Endothelial cell (in vitro differentiated cells): ENCODE measurements around the gene PHF2. TPM values are rescaled to one million over a fixed set of nuclear protein-coding genes. Genes with fewer than 3 reads are reported as not detected.

Experiments used
- DNase-seq: peaks from one replicate; pipeline ENCODE4 v3.0.0; 2021; ENCODE audit warnings: low spot score
- H3K27ac Mint-ChIP-seq: one replicate; pipeline ENCODE4 v1.8.0; 2021; ENCODE audit warnings: mixed read lengths, inconsistent platforms; ENCODE audit not compliant: unreplicated experiment
- H3K27me3 Mint-ChIP-seq: one replicate; pipeline ENCODE4 v1.8.0; 2021; ENCODE audit warnings: mild to moderate bottlenecking, moderate library complexity, mixed read lengths, inconsistent platforms; ENCODE audit not compliant: unreplicated experiment
- H3K36me3 Mint-ChIP-seq: one replicate; pipeline ENCODE4 v1.8.0; 2021; ENCODE audit warnings: mild to moderate bottlenecking, low read depth, mixed read lengths, inconsistent platforms; ENCODE audit not compliant: unreplicated experiment
- H3K4me1 Mint-ChIP-seq: one replicate; pipeline ENCODE4 v1.8.0; 2021; ENCODE audit warnings: mild to moderate bottlenecking, mixed read lengths, inconsistent platforms; ENCODE audit not compliant: unreplicated experiment
- H3K4me3 Mint-ChIP-seq: one replicate; pipeline ENCODE4 v1.8.0; 2021; ENCODE audit warnings: mild to moderate bottlenecking, mixed read lengths, inconsistent platforms; ENCODE audit not compliant: unreplicated experiment
- H3K9me3 Mint-ChIP-seq: one replicate; pipeline ENCODE4 v1.8.0; 2021; ENCODE audit warnings: mixed read lengths, inconsistent platforms; ENCODE audit not compliant: unreplicated experiment
- total RNA-seq: library from RNA; stranded (reverse); fragmentation: NEBNext Ultra II Directional; extraction: Animal tissue kit (Norgen Biotek cat#: 25700); gene quantifications from one replicate; pipeline ENCODE4 v1.2.1, GENCODE V29; 2021; ENCODE audit not compliant: unreplicated experiment
- TF ChIP-seq, protein P1 (sequence below): fragments of 200-600 bp; sonication (generic); IDR thresholded peaks from one replicate; pipeline ENCODE4 v1.5.0; 2021; ENCODE audit warnings: antibody characterized with exemption; ENCODE audit not compliant: unreplicated experiment

Gene PHF2
- total RNA-seq, 1 donor from 2014 or later: 20.9 TPM

GRCh38 chr9:93702261-93702660, 125.9 kb downstream of the PHF2 start:
- DNase-seq: no peak
- TF ChIP-seq, protein P1, sequence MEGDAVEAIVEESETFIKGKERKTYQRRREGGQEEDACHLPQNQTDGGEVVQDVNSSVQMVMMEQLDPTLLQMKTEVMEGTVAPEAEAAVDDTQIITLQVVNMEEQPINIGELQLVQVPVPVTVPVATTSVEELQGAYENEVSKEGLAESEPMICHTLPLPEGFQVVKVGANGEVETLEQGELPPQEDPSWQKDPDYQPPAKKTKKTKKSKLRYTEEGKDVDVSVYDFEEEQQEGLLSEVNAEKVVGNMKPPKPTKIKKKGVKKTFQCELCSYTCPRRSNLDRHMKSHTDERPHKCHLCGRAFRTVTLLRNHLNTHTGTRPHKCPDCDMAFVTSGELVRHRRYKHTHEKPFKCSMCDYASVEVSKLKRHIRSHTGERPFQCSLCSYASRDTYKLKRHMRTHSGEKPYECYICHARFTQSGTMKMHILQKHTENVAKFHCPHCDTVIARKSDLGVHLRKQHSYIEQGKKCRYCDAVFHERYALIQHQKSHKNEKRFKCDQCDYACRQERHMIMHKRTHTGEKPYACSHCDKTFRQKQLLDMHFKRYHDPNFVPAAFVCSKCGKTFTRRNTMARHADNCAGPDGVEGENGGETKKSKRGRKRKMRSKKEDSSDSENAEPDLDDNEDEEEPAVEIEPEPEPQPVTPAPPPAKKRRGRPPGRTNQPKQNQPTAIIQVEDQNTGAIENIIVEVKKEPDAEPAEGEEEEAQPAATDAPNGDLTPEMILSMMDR: no peak
- H3K36me3 Mint-ChIP-seq: peaks cover 7% of the 10 kb centered on the region
- no peak overlapping the region for H3K4me3 Mint-ChIP-seq
- H3K4me1 Mint-ChIP-seq: no peaks in the 10 kb centered on the region
- H3K9me3 Mint-ChIP-seq: peaks cover 4% of the 10 kb centered on the region
- no peak overlapping the region for H3K27ac Mint-ChIP-seq
- no peaks in the 10 kb centered on the region for H3K27me3 Mint-ChIP-seq

- Mint-ChIP-seq H3K9me3 (no peaks in the 10 kb centered on the region), H3K27ac (no peak overlapping the region), H3K4me3 (no peak overlapping the region), H3K27me3 (no peaks in the 10 kb centered on the region), H3K4me1 (no peaks in the 10 kb centered on the region), H3K36me3 (peaks cover 4% of the 10 kb centered on the region)
- DNase-seq: no peak
- TF ChIP-seq, protein P1: no peak
Measured at GRCh38 chr9:93708289-93708986, 132.1 kb downstream of the PHF2 start.

- TF ChIP-seq, protein P1: no peak
- Mint-ChIP-seq H3K4me1 (no peaks in the 10 kb centered on the region), H3K4me3 (no peak overlapping the region), H3K27ac (no peak overlapping the region), H3K36me3 (peaks cover 3% of the 10 kb centered on the region), H3K9me3 (no peaks in the 10 kb centered on the region), H3K27me3 (no peaks in the 10 kb centered on the region)
- DNase-seq: no peak
Measured at GRCh38 chr9:93708987-93709302, 132.6 kb downstream of the PHF2 start.

DNA sequence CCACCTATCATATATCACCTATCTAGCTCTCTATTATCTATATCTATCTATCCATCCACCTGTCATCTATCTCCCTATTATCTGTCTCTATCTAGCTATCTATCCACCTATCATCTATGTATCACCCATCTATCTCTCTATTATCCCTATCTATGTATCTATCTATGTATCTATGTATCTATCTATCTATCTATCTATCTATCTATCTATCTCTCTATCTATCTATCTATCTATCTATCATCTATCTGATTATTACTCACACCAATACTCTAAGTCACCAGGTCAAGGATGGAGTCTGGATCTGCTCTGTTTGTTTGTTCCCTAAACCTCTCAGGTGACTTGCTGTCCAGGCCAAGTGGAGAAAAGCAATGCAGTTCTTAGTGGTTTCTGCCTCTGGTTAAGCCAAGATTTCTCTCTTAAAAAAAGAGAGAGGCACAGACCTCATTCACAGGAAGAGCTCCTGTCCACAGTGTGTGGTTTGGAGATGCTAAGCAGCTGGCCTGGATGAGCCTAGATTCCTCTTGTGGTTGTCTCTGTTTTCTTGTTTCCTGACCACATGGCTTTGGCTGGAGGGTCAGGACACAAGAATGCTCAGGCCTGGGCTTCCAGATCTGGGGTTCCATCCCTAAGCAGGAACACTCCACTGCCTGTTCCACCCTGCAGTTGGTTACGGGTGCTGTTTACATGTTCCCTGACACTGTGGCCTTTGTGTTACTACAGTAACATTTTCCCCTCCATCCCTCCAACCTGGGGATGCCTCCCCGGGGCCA, 133.4 kb downstream of the PHF2 start:
- Mint-ChIP-seq H3K27me3 (no peaks in the 10 kb centered on the region), H3K4me3 (no peak overlapping the region), H3K9me3 (no peaks in the 10 kb centered on the region), H3K36me3 (no peaks in the 10 kb centered on the region), H3K27ac (no peak overlapping the region), H3K4me1 (no peaks in the 10 kb centered on the region)
- DNase-seq: no peak
- TF ChIP-seq, protein P1: no peak

GRCh38 chr9:93710370-93710723, 134.0 kb downstream of the PHF2 start:
- Mint-ChIP-seq H3K9me3 (no peaks in the 10 kb centered on the region), H3K27ac (no peak overlapping the region), H3K27me3 (no peaks in the 10 kb centered on the region), H3K36me3 (no peaks in the 10 kb centered on the region), H3K4me3 (no peak overlapping the region), H3K4me1 (no peaks in the 10 kb centered on the region)
- DNase-seq: no peak
- TF ChIP-seq, protein P1: no peak
